HG02870 (cell line): ENCODE results near the gene ULK3.
A peak's percentile ranks its signal among the peaks of the same experiment; 100 is the strongest.

Experiments used
- ATAC-seq: cut with Tn5 transposase; IDR thresholded peaks from one replicate; pipeline ENCODE4 v1.9.1; 2021; ENCODE audit warnings: mild to moderate bottlenecking, moderate library complexity; ENCODE audit not compliant: unreplicated experiment

Gene ULK3

GRCh38 chr15:74800559-74801094 lies 42.3 kb downstream of the ULK3 start:
- ATAC-seq = no peak

DNA sequence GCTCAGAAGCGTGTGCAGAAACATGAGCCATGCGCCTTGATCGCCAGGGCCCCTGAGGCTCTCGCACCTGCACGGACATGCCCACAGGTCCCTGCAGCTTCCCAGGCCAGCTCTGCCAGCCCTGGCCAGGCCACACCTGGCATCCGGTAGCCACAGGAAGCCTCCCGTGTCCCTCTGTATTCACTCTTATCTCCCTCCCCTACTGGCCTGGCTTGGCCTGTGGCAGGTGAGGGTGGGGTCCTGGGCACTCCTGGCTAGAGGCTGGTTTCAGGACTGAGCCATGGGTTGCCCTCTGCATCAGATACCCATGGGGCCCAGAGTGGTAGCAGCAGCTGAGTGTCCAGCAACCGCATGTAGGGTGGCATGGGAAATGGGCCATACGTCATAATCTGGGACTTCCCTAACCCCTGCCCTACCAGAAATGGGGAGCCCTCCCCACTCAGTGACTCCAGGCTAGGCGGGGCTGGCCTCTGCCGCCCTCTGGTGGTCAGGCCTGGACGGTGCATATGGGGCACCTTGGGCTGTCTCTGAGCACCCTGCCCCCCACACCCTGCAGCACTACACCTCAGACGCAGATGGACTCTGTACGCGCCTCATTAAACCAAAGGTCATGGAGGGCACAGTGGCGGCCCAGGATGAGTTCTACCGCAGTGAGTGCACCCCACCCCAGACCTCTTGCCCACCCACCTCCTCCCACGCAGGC lies 42.9 kb downstream of the ULK3 start:
- ATAC-seq = peak; percentile 62

DNA sequence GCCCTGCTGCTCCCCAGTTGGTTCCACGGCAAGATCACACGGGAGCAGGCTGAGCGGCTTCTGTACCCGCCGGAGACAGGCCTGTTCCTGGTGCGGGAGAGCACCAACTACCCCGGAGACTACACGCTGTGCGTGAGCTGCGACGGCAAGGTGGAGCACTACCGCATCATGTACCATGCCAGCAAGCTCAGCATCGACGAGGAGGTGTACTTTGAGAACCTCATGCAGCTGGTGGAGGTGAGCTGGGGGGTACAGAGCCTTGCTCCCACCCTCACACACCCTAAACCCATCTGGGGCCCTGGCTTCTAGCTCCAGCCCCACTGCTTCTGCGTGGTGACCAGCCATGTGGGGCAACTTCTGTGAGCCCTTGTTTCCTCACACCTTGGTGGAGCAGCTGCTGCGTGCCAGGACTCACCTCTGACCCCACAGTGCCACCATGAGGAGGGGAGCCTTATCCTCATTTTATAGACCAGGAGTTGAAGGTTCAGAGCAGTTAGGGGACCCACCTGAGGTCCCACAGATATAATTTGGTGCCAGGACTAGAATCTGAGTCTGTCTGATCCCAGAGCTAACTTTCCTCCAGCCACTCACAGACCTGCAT lies 43.6 kb downstream of the ULK3 start:
- ATAC-seq = peak; percentile 6

- no peak for ATAC-seq
Observed at GRCh38 chr15:74798388-74799254, 44.3 kb downstream of the ULK3 start.

DNA sequence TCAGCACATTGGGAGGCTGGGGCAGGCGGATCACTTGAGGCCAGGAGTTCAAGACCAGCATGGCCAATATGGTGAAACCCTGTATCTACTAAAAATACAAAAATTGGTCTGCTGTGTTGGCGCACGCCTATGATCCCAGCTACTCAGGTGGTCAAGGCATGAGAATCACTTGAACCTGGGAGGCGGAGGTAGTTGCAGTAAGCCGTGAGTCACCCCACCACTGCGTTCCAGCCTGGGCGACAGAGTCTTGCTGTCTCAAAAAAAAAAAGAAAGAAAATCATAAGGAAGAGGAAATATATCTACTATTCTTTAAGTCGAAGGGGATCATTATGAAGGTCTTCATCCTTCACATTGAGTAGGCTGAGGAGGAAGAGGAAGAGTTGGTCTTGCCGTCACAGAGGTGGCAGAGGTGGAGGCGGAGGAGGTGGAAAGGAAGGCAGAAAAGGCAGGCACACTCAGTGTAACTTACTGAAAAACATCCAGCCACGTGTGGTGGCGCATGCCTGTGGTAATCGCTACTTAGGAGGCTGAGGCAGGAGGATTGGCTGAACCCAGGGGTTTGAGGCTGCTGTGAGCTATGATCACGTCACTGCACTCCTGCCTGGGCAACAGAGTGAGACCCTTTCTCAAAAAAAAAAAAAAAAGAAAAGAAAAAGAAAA lies 46.9 kb downstream of the ULK3 start:
- ATAC-seq = no peak

DNA sequence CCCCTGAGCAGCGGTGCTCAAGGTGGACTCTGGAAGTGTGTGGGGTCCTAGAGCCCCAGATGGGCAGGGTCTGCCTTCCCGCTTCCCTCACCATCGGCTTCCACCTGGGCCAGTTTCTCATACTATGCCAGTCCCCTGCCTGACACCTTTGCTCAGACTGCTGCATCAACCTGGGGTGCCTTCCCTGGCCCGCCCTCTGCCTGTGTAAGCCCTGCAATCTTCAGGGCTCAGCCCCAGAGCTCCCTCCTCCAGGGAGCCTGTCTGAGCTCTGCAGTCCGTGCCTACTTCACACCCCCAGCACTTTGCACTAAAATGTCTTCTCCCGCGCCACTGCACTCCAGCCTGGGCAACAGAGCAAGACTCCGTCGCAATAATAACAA lies 48.0 kb downstream of the ULK3 start:
- no peak for ATAC-seq

DNA sequence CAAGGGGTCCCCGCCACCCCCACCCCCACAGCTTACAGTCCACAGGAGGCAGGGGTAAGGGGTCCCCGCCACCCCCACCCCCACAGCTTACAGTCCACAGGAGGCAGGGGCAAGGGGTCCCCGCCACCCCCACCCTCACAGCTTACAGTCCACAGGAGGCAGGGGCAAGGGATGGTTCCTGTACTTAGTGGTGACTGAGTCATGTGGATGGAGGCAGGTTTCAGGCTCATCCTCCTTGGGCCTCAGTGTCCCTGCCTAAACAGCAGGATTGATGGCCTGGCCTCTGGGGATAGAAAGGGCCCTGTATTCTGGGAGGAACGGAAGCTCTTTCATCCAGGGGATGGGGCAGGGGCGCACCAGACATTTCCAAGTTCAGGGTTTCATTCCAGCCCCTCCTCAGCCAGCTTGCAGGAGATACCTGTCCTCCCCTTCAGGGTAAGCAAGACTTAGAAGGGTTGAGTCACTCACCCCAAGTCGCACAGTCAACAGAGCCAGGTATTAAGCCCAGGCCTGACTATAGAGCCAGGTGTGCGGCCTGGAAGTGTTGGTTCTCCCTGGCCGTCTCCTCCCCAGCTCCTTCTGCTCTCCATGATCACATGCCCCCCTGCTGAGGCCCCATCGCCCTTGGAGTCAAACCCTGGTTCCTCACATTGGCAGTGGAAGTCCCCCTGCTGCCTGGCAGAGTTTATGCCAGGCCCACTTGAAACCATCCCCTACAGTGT lies 48.5 kb downstream of the ULK3 start:
- no peak for ATAC-seq

DNA sequence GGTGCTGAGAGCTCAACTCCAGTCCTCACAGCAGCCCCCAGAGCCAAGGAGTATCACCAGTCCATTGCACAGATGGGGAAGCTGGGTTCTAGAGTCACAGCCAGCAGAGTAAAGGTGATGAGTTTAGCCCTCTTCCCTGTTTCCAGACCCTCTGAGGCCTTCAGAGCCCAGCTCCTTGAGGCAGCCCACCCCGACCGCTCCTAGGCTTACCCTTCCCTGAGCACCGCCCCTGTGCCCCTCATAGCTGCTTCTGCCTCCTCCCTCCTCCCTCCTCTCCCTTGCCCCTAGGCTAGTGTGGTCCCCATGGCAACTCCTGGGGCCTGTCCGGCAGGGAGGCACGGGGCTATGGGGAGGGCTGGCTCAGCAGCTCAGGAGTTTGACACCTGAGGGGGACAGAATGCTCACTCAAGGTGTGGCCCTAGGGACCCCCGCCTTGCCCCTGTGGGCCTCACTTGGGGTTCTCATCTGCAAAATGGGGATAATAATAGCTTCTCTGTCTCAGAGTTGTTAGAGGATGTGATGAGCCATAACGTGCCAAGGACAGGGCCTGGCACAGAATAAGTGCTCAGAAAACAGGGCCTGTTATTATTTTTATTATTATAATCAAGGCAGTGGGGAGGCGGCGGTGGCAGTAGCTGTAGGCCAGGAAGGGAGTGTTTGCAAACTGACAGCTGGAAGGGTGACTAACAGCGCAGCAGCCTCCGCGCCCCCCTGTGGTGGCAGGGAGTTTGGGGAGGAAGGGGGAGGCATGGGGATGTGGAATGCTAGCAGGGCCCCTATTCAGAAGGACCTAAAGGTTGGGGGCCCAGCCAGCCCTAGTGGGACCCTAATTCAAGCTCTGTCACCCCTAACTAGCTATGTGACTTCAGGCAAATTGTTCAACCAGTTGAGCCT lies 49.6 kb downstream of the ULK3 start:
- no peak for ATAC-seq

GRCh38 chr15:74792227-74793016 lies 50.5 kb downstream of the ULK3 start:
- ATAC-seq = no peak

DNA sequence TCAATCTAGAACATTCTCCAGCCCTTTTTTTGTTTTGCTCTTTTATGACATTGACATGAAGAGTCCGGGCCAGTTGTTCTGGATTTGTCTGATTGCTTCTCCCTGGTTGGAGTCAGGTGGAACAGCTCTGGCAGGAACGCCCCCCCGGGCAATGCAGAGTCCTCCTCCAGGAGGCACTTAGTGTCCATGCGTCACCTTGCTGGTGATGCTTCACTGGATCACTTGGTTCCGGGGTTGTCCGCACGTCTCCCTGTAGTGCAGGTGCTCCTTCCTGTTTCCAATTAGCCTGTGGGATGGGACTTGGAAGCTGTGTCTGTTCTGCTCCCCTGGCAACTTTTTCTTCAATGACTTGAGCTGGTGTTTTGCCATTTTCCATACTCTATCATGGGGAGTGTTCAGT lies 51.3 kb downstream of the ULK3 start:
- ATAC-seq = no peak

DNA sequence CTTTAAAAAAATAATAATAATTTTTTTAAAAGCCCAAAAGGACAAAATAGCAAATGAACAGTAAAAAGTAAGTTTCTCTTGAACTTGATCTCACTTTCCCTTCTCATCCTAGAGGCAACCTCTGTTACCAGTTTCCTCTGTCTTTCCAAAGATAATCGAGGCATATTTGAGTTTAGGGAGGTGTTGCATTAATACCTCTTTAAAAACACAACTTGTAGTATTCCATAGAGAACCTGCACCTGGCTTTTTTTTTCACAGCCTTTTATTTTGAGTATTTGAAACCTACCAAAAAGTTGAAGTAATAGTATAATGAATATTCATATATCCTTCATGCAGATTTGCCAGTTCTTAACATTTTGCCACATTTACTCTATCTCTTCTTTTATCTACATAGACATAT lies 51.9 kb downstream of the ULK3 start:
- ATAC-seq = no peak

- ATAC-seq = no peak
Observed at GRCh38 chr15:74790080-74790916, 52.7 kb downstream of the ULK3 start.

DNA sequence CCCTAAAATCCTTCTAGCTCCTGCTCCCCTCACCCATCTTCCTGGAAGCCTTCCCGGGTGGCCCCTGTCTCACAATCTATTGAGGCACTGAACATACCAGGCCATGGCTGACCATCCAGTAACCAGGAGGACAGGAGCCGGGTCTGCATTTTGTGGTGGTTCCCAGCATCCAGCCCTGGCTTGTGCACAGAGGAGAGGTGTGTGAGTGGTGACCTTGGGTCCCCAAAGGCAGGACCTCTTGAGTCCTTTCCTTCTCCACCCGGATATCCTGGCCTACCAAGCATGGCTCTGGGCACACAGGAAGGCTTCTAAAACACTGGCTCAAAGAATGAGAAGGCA lies 53.2 kb downstream of the ULK3 start:
- ATAC-seq = no peak

- ATAC-seq = no peak
Observed at GRCh38 chr15:74789171-74789631, 53.8 kb downstream of the ULK3 start.

DNA sequence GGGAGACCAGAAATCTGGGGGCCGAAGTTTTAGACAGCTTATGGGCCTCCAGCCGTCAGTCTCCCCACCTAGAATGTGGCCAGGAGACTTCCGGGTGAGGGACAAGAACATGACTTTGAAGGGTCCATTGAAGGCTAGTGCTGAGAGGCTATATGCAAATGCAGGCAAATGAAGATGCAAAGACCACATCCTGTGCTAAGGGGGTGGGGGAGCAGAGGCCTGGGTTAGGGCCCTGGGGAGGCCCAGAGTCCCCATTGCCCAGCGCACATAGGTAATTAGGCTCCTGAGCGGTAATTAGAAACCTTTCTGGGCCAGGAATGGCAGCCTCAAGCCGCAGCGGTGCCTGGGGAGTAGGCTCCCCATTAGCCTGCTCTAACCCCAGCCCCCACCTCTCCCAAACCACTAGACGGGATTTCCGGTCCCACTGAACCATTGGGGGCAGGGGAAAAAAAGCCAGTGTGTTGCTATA lies 54.2 kb downstream of the ULK3 start:
- no peak for ATAC-seq

DNA sequence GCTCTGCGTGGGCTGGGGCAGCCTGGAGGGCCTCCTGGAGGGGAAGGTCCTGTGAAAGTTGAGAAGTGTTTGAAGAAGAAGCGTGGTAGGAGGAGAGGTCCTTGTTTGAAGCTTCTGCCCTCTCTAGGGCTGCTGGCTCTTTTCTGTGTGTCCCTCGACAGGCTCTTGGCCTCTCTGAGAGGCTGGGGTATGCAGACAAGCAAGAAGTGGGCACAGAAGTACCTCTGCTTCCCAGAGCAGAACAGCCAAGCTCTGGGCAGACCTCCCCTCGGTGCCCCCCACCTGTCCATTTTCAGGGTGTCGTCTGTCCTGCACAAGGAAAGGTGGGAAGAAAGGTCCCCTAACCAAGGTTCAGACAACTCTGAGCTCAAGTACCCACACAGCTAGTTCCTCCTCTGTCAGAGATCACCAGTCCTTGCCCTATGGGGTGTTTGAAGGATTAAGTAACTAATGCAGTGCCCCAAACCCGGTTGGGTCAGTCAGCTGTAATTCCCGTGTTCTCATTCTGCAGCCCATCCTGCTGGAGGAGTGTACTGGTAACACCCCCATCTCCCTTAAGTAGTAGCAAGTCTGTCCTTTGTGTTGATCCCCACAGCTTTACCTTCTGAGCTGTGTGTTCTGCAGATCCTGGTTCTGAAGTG lies 54.8 kb downstream of the ULK3 start:
- no peak for ATAC-seq
